ENCODE results near the gene SRPRB.
A peak's percentile ranks its signal among the peaks of the same experiment; 100 is the strongest.

SRPRB gene

GRCh38 chr3:133805702-133806475, at the start of gene SRPRB:
TSS of gene SRPRB (plus strand) at chr3:133805815. CDS start at chr3:133805849, 34 bp downstream.
- peak; percentile 91 to 96 for DNase-seq (ENCODE audit: low read depth in 1 of 2, low spot score in 1 of 2)

- no peak for DNase-seq (ENCODE audit: low read depth in 1 of 2, low spot score in 1 of 2)
Measured at GRCh38 chr3:133756716-133757694, 48.6 kb upstream of the SRPRB start.

- DNase-seq (ENCODE audit: low read depth in 1 of 2, low spot score in 1 of 2), result no peak
Measured at GRCh38 chr3:133757701-133758567, 47.7 kb upstream of the SRPRB start.

- no peak for DNase-seq (ENCODE audit: low read depth in 1 of 2, low spot score in 1 of 2)
Measured at GRCh38 chr3:133758568-133758928, 47.1 kb upstream of the SRPRB start.

- no peak for DNase-seq (ENCODE audit: low read depth in 1 of 2, low spot score in 1 of 2)
Measured at GRCh38 chr3:133758964-133759739, 46.5 kb upstream of the SRPRB start.

GRCh38 chr3:133759740-133760305, 45.8 kb upstream of the SRPRB start:
- DNase-seq (ENCODE audit: low read depth in 1 of 2, low spot score in 1 of 2), result no peak

- no peak for DNase-seq (ENCODE audit: low read depth in 1 of 2, low spot score in 1 of 2)
Measured at GRCh38 chr3:133760916-133761315, 44.7 kb upstream of the SRPRB start.

- DNase-seq (ENCODE audit: low read depth in 1 of 2, low spot score in 1 of 2), result no peak
Measured at GRCh38 chr3:133761605-133762484, 43.8 kb upstream of the SRPRB start.

GRCh38 chr3:133762539-133762938, 43.1 kb upstream of the SRPRB start:
- no peak for DNase-seq (ENCODE audit: low read depth in 1 of 2, low spot score in 1 of 2)

- no peak for DNase-seq (ENCODE audit: low read depth in 1 of 2, low spot score in 1 of 2)
Measured at GRCh38 chr3:133763797-133764683, 41.6 kb upstream of the SRPRB start.

GRCh38 chr3:133765256-133765655, 40.4 kb upstream of the SRPRB start:
- no peak for DNase-seq (ENCODE audit: low read depth in 1 of 2, low spot score in 1 of 2)

GRCh38 chr3:133767607-133768006, 38.0 kb upstream of the SRPRB start:
- no peak for DNase-seq (ENCODE audit: low read depth in 1 of 2, low spot score in 1 of 2)

GRCh38 chr3:133769536-133769935, 36.1 kb upstream of the SRPRB start:
- no peak for DNase-seq (ENCODE audit: low read depth in 1 of 2, low spot score in 1 of 2)

GRCh38 chr3:133773732-133774131, 31.9 kb upstream of the SRPRB start:
- no peak for DNase-seq (ENCODE audit: low read depth in 1 of 2, low spot score in 1 of 2)

- no peak for DNase-seq (ENCODE audit: low read depth in 1 of 2, low spot score in 1 of 2)
Measured at GRCh38 chr3:133775309-133775708, 30.3 kb upstream of the SRPRB start.

- no peak for DNase-seq (ENCODE audit: low read depth in 1 of 2, low spot score in 1 of 2)
Measured at GRCh38 chr3:133775835-133776234, 29.8 kb upstream of the SRPRB start.

GRCh38 chr3:133776794-133777438, 28.7 kb upstream of the SRPRB start:
- no peak for DNase-seq (ENCODE audit: low read depth in 1 of 2, low spot score in 1 of 2)
